ENCODE measurements around the gene STXBP2. TPM values are rescaled to one million over a fixed set of nuclear protein-coding genes. Genes with fewer than 3 reads are reported as not detected.

Gene STXBP2
- total RNA-seq, 1 donor from 2014 or later: 48.0 TPM

DNA sequence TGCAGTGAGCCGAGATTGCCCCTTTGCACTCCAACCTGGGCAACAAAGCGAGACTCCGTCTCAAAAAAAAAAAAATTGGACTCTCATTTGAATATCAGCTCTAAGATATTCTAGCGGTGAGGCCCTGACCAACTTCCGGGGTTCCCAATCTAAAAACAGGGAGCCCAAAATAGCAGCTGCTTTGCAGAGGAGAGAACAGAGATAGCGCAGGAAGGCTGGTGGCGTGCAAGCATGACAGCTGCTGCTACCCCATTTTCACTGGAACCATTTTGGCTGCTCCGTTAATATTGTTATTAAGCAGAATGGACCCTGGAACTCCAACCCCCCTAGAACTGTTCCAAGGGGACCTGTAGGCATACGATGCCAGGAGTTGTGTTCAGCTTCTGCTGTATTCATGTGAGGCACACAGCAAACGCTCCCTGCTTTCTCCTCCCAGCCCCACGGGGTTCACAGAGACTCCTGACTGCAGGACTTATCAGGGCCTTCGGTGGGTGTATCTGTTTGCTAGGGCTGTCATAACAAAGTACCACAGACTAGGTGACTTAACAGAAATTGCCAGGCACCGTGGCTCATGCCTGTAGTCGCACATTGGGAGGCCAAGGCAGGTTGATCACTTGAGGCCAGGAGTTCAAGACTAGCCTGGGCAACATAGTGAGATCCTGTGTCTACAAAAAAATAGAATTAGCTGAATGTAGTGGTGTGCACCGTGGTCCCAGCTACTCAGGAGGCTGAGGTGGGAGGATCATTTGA, 11.5 kb downstream of the STXBP2 start:
- no peak for DNase-seq (ENCODE audit: low spot score)
- ATAC-seq: no peak

DNA sequence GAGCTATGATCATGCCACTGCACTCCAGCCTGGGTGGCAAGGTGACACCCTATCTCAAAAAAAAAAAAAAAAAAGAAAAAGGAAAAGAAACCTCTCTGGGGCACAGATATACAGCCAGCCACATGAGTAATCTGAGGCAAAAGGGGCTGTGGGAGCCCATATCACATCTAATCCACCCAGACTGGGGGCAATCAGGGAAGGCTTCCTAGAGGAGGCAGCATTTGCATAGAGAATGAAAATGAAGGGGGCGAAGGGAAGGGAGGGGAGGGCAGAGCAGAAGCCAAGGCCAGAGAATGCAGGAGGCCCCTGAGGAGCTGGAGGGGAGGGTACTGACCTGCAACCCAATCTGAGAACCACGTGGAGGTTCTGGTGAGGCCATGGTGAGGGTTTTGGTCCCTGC, 13.2 kb downstream of the STXBP2 start:
- no peak for DNase-seq (ENCODE audit: low spot score)
- no peak for ATAC-seq

DNA sequence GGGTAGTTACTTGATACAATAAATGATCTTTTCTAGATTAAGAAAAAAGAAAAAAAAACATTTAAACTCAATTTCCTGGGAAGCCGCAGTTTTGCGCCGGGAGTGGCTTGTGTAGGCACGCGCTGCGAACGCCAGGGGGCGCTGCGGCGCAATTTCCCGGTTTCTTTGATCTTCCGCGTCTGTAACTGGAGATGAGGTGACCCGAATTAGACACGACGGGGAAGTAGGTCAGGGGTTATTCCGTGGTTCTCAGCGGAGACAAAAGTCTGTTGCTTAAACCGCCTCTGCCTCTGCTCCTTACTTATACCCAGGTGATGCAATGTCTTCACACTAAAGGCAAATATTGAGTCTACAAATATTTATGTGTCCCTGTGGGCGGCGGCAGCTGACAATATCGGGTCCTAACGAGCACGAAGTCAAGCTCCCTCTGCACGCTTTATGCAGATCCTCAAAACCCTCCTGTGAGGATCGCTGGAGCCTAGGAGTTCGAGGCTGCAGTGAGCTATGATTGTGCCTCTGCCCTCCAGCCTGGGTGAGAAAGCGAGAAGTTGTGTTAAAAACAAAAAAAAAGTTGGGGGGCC, 15.2 kb downstream of the STXBP2 start:
- ATAC-seq (peak; percentile 95), DNase-seq (ENCODE audit: low spot score) (peak; percentile 89)

DNA sequence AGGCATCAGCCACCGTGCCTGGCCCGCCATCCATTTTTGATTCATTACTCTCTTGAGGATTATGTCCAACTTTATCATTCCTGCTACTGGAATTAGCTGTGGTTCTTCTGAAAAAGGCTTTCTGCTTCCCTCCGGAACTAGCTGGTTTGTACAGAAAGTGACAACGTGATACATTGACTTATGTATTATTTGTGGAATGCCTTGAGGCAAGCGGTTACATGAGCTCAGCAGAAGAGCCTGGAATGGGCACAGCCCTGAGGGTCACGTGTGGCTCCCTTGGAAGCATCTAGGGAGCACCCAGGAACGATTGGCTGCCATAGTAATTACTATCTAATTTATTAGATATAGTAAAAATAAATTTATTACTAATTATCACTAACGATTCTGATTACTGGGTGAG, 17.5 kb downstream of the STXBP2 start:
- ATAC-seq (no peak), DNase-seq (ENCODE audit: low spot score) (no peak)

DNA sequence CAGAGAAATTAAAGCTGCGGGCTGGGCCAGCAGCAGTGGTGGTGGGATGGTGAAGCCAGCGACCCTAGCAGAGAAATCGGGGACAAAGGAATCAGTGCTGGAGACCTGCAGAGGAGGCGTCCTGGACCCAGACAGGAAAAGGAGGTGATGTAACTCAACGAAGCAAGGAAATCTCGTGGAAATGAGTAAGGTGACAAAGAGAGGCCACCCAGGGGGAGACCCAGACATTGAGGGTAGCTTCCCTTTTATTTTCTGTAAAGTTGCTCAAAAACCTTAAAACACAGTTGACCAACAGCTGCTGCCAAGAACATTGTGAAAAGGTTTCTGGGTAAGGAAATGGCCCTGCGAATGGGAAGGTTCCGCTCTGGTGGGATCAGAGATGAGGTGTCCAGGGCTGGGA, 18.7 kb downstream of the STXBP2 start:
- no peak for DNase-seq (ENCODE audit: low spot score)
- ATAC-seq: no peak

DNA sequence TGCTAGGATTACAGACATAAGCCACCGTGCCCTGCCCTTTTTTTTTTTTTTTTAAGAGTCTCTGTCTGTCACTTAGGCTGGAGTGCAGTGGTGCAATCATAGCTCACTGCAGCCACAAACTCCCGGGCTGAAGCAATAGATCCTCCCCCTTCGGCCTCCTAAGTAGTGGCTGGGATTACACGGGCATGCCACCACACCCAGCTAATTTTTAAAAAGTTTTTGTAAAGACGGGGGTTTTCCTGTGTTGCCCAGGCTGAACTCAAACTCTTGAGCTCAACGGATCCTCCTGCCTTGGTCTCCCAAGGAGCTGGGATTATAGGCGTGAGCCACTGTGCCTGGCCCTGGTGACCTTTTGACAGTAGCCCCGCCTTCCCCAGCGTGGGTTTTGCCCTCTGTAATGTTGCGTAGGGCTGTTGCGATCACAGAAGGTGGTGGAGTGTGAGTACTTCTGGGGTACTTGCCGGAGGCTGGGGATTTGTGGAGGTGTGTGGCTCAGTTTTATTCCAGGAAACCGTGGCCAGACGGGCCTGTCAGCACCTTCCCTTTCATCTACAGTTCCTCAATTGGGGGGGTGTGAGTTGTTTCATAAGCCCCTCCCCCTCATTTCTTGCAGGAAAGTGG, 20.3 kb downstream of the STXBP2 start:
- ATAC-seq (peak; percentile 78), DNase-seq (ENCODE audit: low spot score) (peak; percentile 48)

DNA sequence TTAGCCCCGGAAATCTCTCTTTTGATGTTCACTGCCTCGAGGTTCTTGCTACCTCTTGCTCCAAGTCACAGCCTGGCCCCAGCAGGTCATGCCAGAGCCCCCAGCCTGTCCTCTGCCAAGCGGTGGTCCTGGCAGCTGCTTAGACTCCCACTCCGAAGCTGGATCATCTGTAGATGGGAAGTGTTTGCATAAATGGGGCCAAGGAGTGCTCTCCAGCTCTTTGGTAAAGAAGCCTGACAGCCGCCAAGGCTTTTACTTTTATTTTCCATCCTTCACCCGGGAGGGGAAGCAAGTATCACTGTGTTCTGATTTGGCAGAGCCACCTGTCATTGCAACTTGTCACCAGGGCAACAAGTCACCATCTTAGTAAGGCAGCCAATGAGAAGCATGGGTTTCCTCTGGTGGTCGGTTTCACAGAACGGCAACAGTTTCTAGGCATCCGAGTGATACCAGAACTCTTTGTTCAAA, 21.3 kb downstream of the STXBP2 start:
- DNase-seq (ENCODE audit: low spot score) (no peak), ATAC-seq (no peak)

DNA sequence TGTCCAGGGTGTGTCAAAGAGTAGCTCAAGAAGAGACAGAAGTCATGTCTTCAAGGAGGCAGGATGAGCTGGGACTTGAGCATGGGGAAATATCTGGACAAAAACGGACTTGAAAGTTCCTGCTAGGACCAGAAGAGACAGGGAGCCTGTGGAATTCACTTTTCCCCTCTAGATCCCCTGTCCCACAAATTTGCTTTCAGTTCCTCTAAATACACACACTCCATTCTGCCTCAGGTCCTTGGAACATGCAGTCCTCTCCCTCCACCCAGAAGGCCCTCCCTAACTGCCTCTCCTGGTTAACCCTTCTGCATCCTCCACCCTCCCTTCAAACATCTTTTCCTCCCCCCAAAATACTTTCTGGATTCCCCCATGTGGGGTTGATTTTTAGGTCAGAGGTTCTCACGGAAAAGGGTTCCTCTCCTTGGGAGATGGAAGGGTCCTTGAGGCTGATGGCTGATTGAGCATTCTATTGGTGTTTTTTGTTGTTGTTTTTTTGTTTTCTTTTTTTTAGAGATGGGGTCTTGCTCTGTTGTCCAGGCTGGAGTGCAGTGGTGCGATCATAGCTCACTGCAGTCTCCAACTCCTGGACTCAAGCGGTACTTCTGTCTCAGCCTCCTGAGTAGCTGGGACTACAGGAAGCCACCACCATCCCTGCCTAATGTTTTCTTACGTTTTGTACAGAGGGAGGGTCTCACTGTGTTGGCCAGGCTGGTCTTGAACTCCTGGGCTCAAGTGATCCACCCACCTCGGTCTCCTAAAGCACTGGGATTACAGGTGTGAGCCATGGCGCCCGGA, 25.0 kb downstream of the STXBP2 start:
- no peak for DNase-seq (ENCODE audit: low spot score)
- no peak for ATAC-seq

DNA sequence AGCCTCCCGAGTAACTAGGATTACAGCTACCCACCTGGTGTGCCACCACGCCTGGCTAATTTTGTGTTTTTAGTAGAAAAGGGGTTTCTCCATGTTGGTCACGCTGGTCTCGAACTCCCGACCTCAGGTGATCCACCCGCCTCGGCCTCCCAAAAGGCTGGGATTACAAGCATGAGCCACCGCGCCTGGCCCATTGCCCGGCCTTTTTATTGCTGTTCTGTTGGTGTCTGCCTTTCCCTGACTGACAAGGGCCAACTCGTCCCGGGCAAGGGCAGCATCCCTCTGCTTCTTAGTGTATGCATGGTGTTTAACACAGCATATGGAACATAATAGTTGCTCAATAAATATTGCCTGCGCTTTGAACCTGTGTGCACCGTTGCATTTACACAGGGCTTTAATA, 25.7 kb downstream of the STXBP2 start:
- ATAC-seq (no peak), DNase-seq (ENCODE audit: low spot score) (no peak)

DNA sequence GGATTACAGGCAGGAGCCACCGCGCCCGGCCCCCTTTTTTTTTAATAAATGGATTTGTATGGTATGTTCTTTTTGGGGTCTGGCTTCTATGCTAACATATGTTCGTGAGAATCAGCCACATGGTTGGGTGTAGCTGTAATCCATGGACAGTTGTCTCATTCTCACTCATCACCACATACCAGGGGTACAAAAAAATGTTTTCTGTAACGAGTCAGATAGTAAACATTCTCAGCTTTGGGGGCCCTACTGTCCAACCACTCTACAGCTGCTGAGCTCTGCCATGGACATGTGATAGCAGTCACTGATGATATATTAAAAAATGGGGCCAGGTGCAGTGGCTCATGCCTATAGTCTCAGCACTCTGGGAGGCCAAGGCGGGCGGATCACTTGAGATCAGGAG, 26.8 kb downstream of the STXBP2 start:
- DNase-seq (ENCODE audit: low spot score): no peak
- no peak for ATAC-seq

DNA sequence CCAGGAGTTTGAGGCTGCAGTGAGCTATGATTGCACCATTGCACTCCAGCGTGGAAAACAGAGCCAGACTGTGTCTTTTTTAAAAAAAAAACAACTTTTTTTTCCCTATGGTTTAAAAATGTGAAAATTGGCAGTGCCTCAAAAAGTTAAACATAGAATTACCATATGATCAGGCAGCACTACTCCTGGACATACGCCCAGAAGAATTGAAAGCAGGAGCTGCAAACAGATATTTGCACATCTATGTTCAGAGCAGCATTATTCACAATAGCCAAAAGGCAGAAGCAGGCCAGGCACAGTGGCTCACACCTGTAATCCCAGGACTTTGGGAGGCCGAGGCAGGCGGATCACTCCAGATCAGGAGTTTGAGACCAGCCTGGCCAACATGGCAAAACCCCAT, 28.2 kb downstream of the STXBP2 start:
- DNase-seq (ENCODE audit: low spot score): no peak
- ATAC-seq: no peak

DNA sequence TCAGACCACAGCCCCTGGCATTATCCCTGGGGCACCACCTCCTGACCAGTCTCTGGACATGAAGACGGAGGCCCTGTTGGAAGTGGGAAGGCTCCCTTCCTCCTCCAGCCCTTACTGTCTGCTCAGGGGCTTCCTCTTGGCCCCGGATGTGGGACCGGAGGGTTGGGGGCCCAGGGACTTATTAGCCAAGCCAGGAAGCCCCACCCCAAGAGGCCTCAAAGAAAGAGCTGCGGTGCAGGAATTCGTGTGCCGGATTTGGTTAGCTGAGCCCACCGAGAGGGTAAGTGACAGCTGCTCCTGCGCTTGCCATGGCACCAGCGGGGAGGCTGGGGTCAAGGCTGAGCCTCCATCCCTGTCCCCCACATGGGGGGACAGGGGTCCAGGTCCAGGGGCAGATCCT, 31.9 kb downstream of the STXBP2 start, which contains the start of gene RETN:
TSS of gene RETN (plus strand) at position 208 of the 400 bp plus-strand sequence. CDS start 278 bp downstream, outside the sequence.
- ATAC-seq (no peak), DNase-seq (ENCODE audit: low spot score) (no peak)

DNA sequence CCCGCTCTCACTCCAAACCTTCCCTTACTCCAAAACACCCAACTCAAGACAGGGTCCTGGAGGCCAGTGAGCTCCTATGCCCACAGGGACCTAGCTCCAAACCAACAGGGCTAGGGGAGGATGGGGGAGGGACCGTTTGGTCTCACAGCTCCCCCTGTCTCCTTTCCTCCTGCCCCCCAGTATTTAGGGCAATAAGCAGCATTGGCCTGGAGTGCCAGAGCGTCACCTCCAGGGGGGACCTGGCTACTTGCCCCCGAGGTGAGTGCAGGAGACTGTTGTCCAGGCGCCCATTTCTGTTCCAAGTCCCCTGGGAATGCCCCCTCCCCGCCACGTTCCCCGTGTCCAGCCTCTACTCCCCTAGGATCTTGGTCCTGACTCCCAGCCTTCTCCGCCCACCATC, 32.7 kb downstream of the STXBP2 start:
- ATAC-seq (no peak), DNase-seq (ENCODE audit: low spot score) (no peak)

DNA sequence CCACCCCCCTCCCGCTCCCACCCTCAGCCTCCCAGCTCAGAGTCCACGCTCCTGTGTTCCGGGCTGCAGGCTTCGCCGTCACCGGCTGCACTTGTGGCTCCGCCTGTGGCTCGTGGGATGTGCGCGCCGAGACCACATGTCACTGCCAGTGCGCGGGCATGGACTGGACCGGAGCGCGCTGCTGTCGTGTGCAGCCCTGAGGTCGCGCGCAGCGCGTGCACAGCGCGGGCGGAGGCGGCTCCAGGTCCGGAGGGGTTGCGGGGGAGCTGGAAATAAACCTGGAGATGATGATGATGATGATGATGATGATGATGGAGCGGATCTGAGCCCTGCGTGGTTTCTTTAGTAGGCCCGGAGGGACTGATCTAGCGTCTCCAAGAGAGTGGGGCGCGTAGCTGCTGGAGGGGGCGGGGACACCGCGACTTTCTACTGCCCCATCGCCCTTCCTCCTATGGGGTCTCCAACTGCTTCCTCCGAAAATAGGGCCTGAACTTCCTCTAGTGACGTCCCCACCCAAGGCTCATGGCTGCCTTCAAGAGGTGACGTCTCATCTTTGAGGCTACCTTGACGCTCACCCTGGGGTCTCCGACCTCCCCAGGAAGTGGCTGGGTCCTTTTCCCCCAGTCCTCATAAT, 33.4 kb downstream of the STXBP2 start:
- DNase-seq (ENCODE audit: low spot score): no peak
- ATAC-seq: no peak

DNA sequence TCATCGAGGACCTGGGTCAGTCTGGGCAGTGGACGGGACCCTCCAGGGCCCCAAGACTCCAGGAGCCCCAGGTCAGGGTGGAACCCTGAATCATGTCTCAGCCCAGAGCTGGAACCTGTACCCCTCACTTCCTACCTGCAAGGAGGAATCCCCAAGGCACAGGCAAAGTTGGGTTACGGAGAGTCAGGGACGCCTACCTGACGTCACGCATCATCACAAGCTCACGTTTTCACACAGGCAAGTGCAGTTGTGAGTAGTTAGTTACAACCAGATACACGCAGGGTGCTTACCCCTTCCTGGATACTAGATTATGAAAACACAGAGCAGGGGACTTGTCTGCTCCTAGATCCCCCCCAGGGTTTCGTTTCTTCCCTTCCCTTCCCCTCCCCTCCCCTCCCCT, 33.9 kb downstream of the STXBP2 start:
- ATAC-seq (no peak), DNase-seq (ENCODE audit: low spot score) (no peak)

DNA sequence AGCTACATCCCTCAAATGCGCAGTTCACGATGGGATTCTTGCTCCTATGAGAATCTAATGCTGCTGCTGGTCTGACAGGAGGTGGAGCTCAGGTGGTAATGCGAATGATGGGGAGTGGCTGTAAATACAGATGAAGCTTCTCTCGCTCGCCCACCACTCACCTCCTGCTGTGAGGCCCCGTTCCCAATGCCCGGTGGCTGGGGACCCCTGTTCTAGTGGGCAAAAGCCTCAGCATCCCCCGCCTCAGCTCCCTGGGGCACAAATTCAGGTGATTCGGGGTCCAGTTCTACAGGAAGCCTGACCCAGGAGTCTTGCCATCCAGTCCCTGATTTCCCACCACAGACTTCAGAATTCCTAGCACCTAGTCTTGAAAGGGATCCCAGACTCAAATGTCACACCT, 35.6 kb downstream of the STXBP2 start:
- no peak for DNase-seq (ENCODE audit: low spot score)
- no peak for ATAC-seq

DNA sequence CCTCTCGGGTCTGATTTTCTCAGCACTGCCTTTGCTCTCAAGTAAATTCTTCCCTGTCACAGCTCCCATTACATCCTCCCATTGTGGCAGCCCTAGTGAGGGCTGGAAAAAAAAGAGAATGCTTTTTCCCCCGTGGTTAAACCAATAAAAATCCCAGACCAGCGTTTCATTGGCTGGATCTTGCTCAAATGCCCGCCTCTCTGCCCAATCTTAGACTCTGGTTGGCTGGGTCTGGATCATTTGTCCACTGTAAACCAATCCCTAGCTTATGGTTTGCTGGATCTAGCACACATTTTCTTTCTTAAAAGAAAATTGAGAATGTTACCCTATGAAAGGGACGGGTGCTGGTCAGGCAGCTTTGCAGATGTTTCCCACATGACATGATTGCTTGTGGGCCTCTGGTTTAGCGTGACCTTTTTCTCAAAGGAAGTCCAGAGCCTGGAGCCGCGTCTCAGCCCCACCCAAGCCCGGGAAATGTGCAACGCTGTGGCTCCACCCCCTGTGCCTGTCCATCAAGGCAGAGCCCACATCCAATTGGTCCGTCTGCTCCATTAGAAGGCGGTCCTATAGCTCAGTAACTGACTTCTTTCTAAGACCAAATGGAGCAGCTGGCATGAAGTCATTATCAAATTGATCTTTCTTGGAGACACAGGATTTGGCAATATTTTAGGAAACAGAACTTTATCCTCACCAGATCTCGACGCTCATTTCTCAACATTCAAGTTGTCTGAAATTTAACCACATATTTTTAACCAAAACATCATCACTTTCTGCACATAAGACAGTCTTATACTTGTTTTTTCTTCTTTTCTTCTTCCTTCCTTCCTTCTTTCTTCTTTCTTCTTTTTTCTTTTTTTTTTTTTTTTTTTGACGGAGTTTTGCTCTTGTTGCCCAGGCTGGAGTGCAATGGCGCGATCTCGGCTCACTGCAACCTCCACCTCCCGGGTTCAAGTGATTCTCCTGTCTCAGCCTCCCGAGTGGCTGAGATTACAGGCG, 37.4 kb downstream of the STXBP2 start:
- DNase-seq (ENCODE audit: low spot score) (peak; percentile 59), ATAC-seq (peak; percentile 83)

DNA sequence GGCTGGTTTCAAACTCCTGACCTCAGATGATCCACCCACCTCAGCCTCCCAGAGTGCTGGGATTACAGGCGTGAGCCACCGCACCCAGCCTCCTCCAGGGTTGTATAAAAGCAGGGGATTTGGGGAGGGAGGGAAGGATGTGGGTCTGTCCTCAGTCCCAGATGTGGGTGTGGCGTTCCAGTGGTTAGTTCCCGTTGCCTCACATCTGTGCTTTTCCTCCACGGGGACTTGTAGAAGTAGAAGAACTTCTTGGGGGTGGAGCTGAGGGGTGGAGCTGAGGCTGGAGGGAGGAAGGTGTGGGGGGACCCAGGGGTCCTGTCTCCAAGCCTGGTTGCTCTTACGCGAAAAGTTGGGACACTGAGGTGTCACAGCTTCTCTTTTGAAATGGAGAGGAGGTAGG, 39.5 kb downstream of the STXBP2 start:
- no peak for ATAC-seq
- no peak for DNase-seq (ENCODE audit: low spot score)

DNA sequence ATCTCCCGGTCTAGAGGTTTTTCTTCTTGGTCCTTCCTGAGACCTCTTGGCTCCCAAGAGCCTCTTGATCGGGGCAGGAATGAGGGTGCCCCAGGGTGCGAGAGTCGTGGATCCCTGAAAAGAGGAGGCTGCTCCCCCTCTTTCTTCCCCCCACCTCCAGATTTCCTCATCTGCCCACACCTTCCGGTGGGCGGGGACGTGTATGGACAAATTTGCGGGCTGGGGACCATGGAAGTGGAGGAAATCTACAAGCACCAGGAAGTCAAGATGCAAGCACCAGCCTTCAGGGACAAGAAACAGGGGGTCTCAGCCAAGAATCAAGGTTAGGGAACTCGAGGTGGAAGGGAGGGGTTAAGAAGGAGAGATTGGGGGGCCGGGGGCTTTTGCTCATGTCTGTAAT, 39.9 kb downstream of the STXBP2 start, which contains the start of gene MCEMP1:
TSS of gene MCEMP1 (plus strand) at position 237 of the 400 bp plus-strand sequence. CDS start at position 268, 31 bp downstream.
- no peak for ATAC-seq
- DNase-seq (ENCODE audit: low spot score): no peak
